Heart right ventricle (tissue), 16 donors: ENCODE measurements around the gene PTMS. TPM values are rescaled to one million over a fixed set of nuclear protein-coding genes. Genes with fewer than 3 reads are reported as not detected.
A peak's percentile ranks its signal among the peaks of the same experiment; 100 is the strongest.

Experiments
- ATAC-seq, 8 donors: fragments of 200-7000 bp; cut with Tn5 transposase; one replicate each; pipeline ENCODE4 v1.9.1; 2020; ENCODE audit warnings: mild to moderate bottlenecking in 8 of 8, moderate library complexity in 8 of 8, moderate number of reproducible peaks in 1 of 8
- DNase-seq, 2 donors: peaks; one replicate each; pipeline ENCODE4 v3.0.0-alpha.2; 2020
- H3K27ac ChIP-seq, 10 donors: fragments of 200-600 bp; sonication (generic) in 2 of 10; one replicate each; pipeline versions ENCODE4 v1.5.0 to v1.8.0; 2020 to 2022; ENCODE audit warnings: mild to moderate bottlenecking in 3 of 10
- H3K27me3 ChIP-seq, 7 donors: fragments of 200-600 bp; one replicate each; pipeline ENCODE4 v1.8.0; 2021 to 2022; ENCODE audit warnings: mild to moderate bottlenecking in 2 of 7
- H3K36me3 ChIP-seq, 9 donors: fragments of 200-600 bp; sonication (generic) in 1 of 9; one replicate each; pipeline versions ENCODE4 v1.5.0 to v1.8.0; 2020 to 2022; ENCODE audit warnings: mild to moderate bottlenecking in 2 of 9
- H3K4me1 ChIP-seq, 9 donors: fragments of 200-600 bp; sonication (generic) in 1 of 9; one replicate each; pipeline versions ENCODE4 v1.5.0 to v1.8.0; 2020 to 2022; ENCODE audit warnings: mild to moderate bottlenecking in 4 of 9
- H3K4me3 ChIP-seq, 10 donors: fragments of 200-600 bp; sonication (generic) in 2 of 10; one replicate each; pipeline versions ENCODE4 v1.5.0 to v1.8.0; 2020 to 2022; ENCODE audit warnings: mild to moderate bottlenecking in 7 of 10, moderate library complexity in 2 of 10
- H3K9me3 ChIP-seq, 11 donors: fragments of 200-600 bp in 10 of 11; sonication (generic) in 2 of 11; one replicate each; pipeline versions ENCODE4 v1.5.0 to v1.8.0; 2013 to 2022; ENCODE audit warnings: mild to moderate bottlenecking in 2 of 11, control low read depth in 1 of 11, moderate library complexity in 1 of 11
- CTCF ChIP-seq, 9 donors: fragments of 200-600 bp; sonication (generic) in 2 of 9; IDR thresholded peaks; one replicate each; pipeline versions ENCODE4 v1.5.0 to v1.8.0; 2021 to 2022; ENCODE audit warnings: antibody characterized with exemption in 9 of 9, mild to moderate bottlenecking in 5 of 9, moderate library complexity in 1 of 9
- WGBS, 2 donors: extraction: QIAGEN DNeasy Blood & Tissue Kit; methylation state at CpG; one replicate each; pipeline ENCODE4 v1.1.7; 2013; ENCODE audit warnings: inconsistent platforms in 1 of 2; 5-methylcytosine and 5-hydroxymethylcytosine counted together
- intact Hi-C, 10 donors: fragments of 100-400 bp; cut with DNase I; formaldehyde crosslinking; loops; one replicate each; pipeline versions ENCODE4 v1.11.1 to v1.14.2; 2022
- polyA plus RNA-seq, 2 donors: library from polyadenylated mRNA; stranded (reverse); fragments of 200-250 nt; gene quantifications; one replicate each; pipeline ENCODE4 v1.2.3, GENCODE V29; 2013
- total RNA-seq, 10 donors: library from RNA; stranded (reverse); fragmentation: NEBNext Ultra II Directional in 3 of 10; extraction: Animal tissue kit (Norgen Biotek cat#: 25700) in 3 of 10; gene quantifications; one replicate each; pipeline versions ENCODE4 v1.2.1 to v1.2.4, GENCODE V29; 2021 to 2023
- donor health status: Arrhythmogenic right ventricular cardiomyopathy.
- donor health status: ischemic (EF 13 %, LVEDD 7.1; RV severe dilation, severe dysfunction).
- donor health status: healthy with polysubstance abuse.
- donor health status: DM: no; HTN: yes; CAD: no.
- donor health status: DM: no; HTN: no; CAD: no.
- donor health status: ischemic (EF 25% LVEDD 6.9; RV normal size, moderate dysfunction).
- donor health status: ischemic (EF 25% LVEDD 5.7; RV mildly dilated, moderate dysfunction).
- donor health status: healthy.
- donor health status: DM: yes; HTN: yes; CAD: no.
- donor health status: Ischemic cardiomyopathy.
- donor health status: ischemic (EF 35%, LVEDD 5.7; RV mildly dilated, moderate dysfunction).
- donor health status: nonischemic (EF 11% LVEDD 7.7; RV severe dilation, severe dysfunction).
- donor health status: DM: yes; HTN: yes; CAD: no.
- donor health status: PGD.
- donor health status: ischemic (EF 29% LVEDD 5.4; RV normal size, mild dysfunction).
- donor health status: nonischemic (EF 23%, LVEDD 6.1; RV moderate dilation, normal function).

The PTMS gene
- total and polyA plus RNA-seq, 12 donors = 73.3 to 361 (median 105) TPM

GRCh38 chr12:6772331-6772695 lies 6.2 kb downstream of the PTMS start, which contains the start of gene LAG3:
LAG3 (plus strand) TSS chr12:6772520; CDS start chr12:6772853, 333 bp downstream.
- H3K27ac ChIP-seq = peak within 1 kb of the TSS in 4 of 10 donors; percentile 20 to 69 (median 28)
- H3K36me3 ChIP-seq = peaks cover 0 to 28% (median 0%) of the 10 kb centered on the region in 9 donors
- peaks cover 0 to 50% (median 8%) of the 10 kb centered on the region in 7 donors for H3K27me3 ChIP-seq
- WGBS, 2 donors = 61 to 66% methylated on average over 14 to 15 of the region's 15 CpGs
- peak within 1 kb of the TSS in 3 of 10 donors; percentile 24 to 45 (median 29) for H3K4me3 ChIP-seq
- no peaks in the 10 kb centered on the region for H3K9me3 ChIP-seq
- peaks cover 2 to 60% (median 25%) of the 10 kb centered on the region in 9 donors for H3K4me1 ChIP-seq
- no peak for TF ChIP-seq CTCF (IDR thresholded peaks at IDR 0.05)
- ATAC-seq (no peak), DNase-seq (no peak)
- intact Hi-C loops = no loop called here

GRCh38 chr12:6772726-6773589 lies 6.8 kb downstream of the PTMS start:
- H3K27me3 ChIP-seq = peaks cover 0 to 56% (median 8%) of the 10 kb centered on the region in 7 donors
- H3K36me3 ChIP-seq = peaks cover 0 to 28% (median 0%) of the 10 kb centered on the region in 9 donors
- intact Hi-C loops = no loop called here
- DNase-seq (no peak), ATAC-seq (no peak)
- WGBS, 2 donors = 71 to 74% methylated on average over 21 of the region's 21 CpGs
- H3K9me3 ChIP-seq = no peaks in the 10 kb centered on the region
- H3K4me1 ChIP-seq = peaks cover 2 to 56% (median 25%) of the 10 kb centered on the region in 9 donors
- peak overlapping the region in 5 of 10 donors; percentile 13 to 45 (median 29) for H3K4me3 ChIP-seq
- H3K27ac ChIP-seq = peak overlapping the region in 1 of 10 donors; percentile 69
- TF ChIP-seq CTCF (IDR thresholded peaks at IDR 0.05) = no peak

GRCh38 chr12:6773590-6774351 lies 7.6 kb downstream of the PTMS start:
- DNase-seq = no peak
- peak in 1 of 8 donors; percentile 4 for ATAC-seq
- peak overlapping the region in 6 of 10 donors; percentile 13 to 45 (median 26) for H3K4me3 ChIP-seq

More at GRCh38 chr12:6773590-6774351, 7.6 kb downstream of the PTMS start:
- TF ChIP-seq CTCF (IDR thresholded peaks at IDR 0.05) = no peak
- peaks cover 0 to 28% (median 0%) of the 10 kb centered on the region in 9 donors for H3K36me3 ChIP-seq
- peaks cover under 1 to 56% (median 25%) of the 10 kb centered on the region in 9 donors for H3K4me1 ChIP-seq
- 30 to 39% methylated on average over 56 to 60 of the region's 60 CpGs for WGBS, 2 donors
- peaks cover 0 to 53% (median 8%) of the 10 kb centered on the region in 7 donors for H3K27me3 ChIP-seq
- H3K9me3 ChIP-seq = no peaks in the 10 kb centered on the region
- intact Hi-C loops = no loop called here
- H3K27ac ChIP-seq = peak overlapping the region in 1 of 10 donors; percentile 69
